Tibial nerve (tissue), 4 donors: Measurements from ENCODE around the gene ABHD1.

Experiments
- EP300 ChIP-seq, 2 donors: sonication (generic); formaldehyde crosslinking; IDR thresholded peaks; one replicate each; pipeline ENCODE4 v1.6.1; 2017; ENCODE audit warnings: antibody characterized with exemption in 2 of 2, mild to moderate bottlenecking in 1 of 2
- POLR2A ChIP-seq, 2 donors: fragments of 450-650 bp; IDR thresholded peaks; one replicate each; pipeline ENCODE4 v1.6.1; 2017; ENCODE audit warnings: antibody characterized with exemption in 2 of 2, mild to moderate bottlenecking in 2 of 2, moderate library complexity in 2 of 2
- TF ChIP-seq, protein P1 (sequence below), 5 experiments: fragments of 200-600 bp in 3 of 5; fragments of 450-650 bp in 2 of 5; sonication (generic) in 3 of 5; IDR thresholded peaks; one replicate each; pipeline ENCODE4 v1.5.1; 2016 to 2019; ENCODE audit warnings: antibody characterized with exemption in 5 of 5, mild to moderate bottlenecking in 3 of 5, moderate library complexity in 2 of 5

GRCh38 chr2:27179344-27180000, 55.9 kb downstream of the ABHD1 start:
- TF ChIP-seq EP300 (IDR thresholded peaks at IDR 0.05): no peak
- TF ChIP-seq, protein P1, sequence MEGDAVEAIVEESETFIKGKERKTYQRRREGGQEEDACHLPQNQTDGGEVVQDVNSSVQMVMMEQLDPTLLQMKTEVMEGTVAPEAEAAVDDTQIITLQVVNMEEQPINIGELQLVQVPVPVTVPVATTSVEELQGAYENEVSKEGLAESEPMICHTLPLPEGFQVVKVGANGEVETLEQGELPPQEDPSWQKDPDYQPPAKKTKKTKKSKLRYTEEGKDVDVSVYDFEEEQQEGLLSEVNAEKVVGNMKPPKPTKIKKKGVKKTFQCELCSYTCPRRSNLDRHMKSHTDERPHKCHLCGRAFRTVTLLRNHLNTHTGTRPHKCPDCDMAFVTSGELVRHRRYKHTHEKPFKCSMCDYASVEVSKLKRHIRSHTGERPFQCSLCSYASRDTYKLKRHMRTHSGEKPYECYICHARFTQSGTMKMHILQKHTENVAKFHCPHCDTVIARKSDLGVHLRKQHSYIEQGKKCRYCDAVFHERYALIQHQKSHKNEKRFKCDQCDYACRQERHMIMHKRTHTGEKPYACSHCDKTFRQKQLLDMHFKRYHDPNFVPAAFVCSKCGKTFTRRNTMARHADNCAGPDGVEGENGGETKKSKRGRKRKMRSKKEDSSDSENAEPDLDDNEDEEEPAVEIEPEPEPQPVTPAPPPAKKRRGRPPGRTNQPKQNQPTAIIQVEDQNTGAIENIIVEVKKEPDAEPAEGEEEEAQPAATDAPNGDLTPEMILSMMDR (IDR thresholded peaks at IDR 0.05): no peak
- TF ChIP-seq POLR2A (IDR thresholded peaks at IDR 0.05): no peak
